ENCODE measurements around the gene ABLIM2. TPM values are rescaled to one million over a fixed set of nuclear protein-coding genes. Genes with fewer than 3 reads are reported as not detected.

The ABLIM2 gene
- total RNA-seq, 2 experiments from 2014 or later, result 0.32 to 0.54 TPM

- no peak overlapping the region for H3K4me3 Mint-ChIP-seq
- no peak for ATAC-seq
- H3K27me3 Mint-ChIP-seq, result no peaks in the 10 kb centered on the region
- ChIA-PET CTCF (no interaction called here), POLR2A (no interaction called here)
- H3K27ac Mint-ChIP-seq, result no peak overlapping the region
- intact Hi-C loops (cut with micrococcal nuclease), result no loop called here
- no peak for DNase-seq
- no peaks in the 10 kb centered on the region for H3K9me3 Mint-ChIP-seq
- TF ChIP-seq CTCF (IDR thresholded peaks at IDR 0.05), result no peak
- no peaks in the 10 kb centered on the region for H3K36me3 Mint-ChIP-seq (ENCODE audit: low read depth)
- H3K4me1 Mint-ChIP-seq (ENCODE audit: low read depth), result no peaks in the 10 kb centered on the region
Observed at GRCh38 chr4:8072235-8072968, 86.2 kb downstream of the ABLIM2 start.

- no peaks in the 10 kb centered on the region for H3K36me3 Mint-ChIP-seq (ENCODE audit: low read depth)
- H3K27ac Mint-ChIP-seq, result no peak overlapping the region
- H3K4me3 Mint-ChIP-seq, result no peak overlapping the region
- no peak for TF ChIP-seq CTCF (IDR thresholded peaks at IDR 0.05)
- H3K27me3 Mint-ChIP-seq, result no peaks in the 10 kb centered on the region
- DNase-seq (no peak), ATAC-seq (no peak)
- intact Hi-C loops (cut with micrococcal nuclease), result no loop called here
- POLR2A ChIA-PET, result no interaction called here
- no peaks in the 10 kb centered on the region for H3K4me1 Mint-ChIP-seq (ENCODE audit: low read depth)
- H3K9me3 Mint-ChIP-seq, result no peaks in the 10 kb centered on the region
- CTCF ChIA-PET, result no interaction called here
Observed at GRCh38 chr4:8071766-8072165, 86.8 kb downstream of the ABLIM2 start.

- H3K27me3 Mint-ChIP-seq, result no peaks in the 10 kb centered on the region
- ATAC-seq (peak; percentile 24), DNase-seq (no peak)
- intact Hi-C loops (cut with micrococcal nuclease), result no loop called here
- H3K9me3 Mint-ChIP-seq, result no peaks in the 10 kb centered on the region
- H3K36me3 Mint-ChIP-seq (ENCODE audit: low read depth), result no peaks in the 10 kb centered on the region
- TF ChIP-seq CTCF (IDR thresholded peaks at IDR 0.05), result no peak
- ChIA-PET POLR2A (no interaction called here), CTCF (no interaction called here)
- no peaks in the 10 kb centered on the region for H3K4me1 Mint-ChIP-seq (ENCODE audit: low read depth)
- no peak overlapping the region for H3K4me3 Mint-ChIP-seq
- H3K27ac Mint-ChIP-seq, result no peak overlapping the region
Observed at GRCh38 chr4:8070736-8071718, 87.6 kb downstream of the ABLIM2 start.

- Mint-ChIP-seq H3K27me3 (no peaks in the 10 kb centered on the region), H3K4me3 (no peak overlapping the region), H3K36me3 (ENCODE audit: low read depth) (no peaks in the 10 kb centered on the region), H3K4me1 (ENCODE audit: low read depth) (no peaks in the 10 kb centered on the region), H3K27ac (no peak overlapping the region), H3K9me3 (peaks cover 9% of the 10 kb centered on the region)
- POLR2A ChIA-PET, result no interaction called here
- intact Hi-C loops (cut with micrococcal nuclease), result no loop called here
- CTCF ChIA-PET, result no interaction called here
- ATAC-seq (no peak), DNase-seq (no peak)
- no peak for TF ChIP-seq CTCF (IDR thresholded peaks at IDR 0.05)
Observed at GRCh38 chr4:8069102-8069752, 89.4 kb downstream of the ABLIM2 start.

Data from activated CD8-positive, alpha-beta T cell treated with anti-CD3 and anti-CD28 coated beads for 36 hours (primary cell).